DOHH2 (cell line): ENCODE data around the gene PGA4.
"Not testable (repeated sequence)": the region's sequence is repeated elsewhere in the genome, so short reads cannot be mapped to it uniquely, and the experiment has no call there.

Source experiments
- EZH2phosphoT487 ChIP-seq: fragments of 200-600 bp; sonication (generic); IDR thresholded peaks from 2 replicates; pipeline ENCODE4 v1.6.1; 2017; ENCODE audit warnings: borderline replicate concordance, mild to moderate bottlenecking, antibody characterized with exemption, low read length, moderate library complexity, mixed read lengths
- TF ChIP-seq, protein P1 (sequence below): fragments of 200-600 bp; sonication (generic); IDR thresholded peaks from one replicate; pipeline ENCODE4 v1.5.1; 2014; ENCODE audit warnings: antibody characterized with exemption, mild to moderate bottlenecking, low read depth, low read length; ENCODE audit not compliant: poor library complexity, severe bottlenecking

GRCh38 chr11:61231033-61231432 lies 8.9 kb downstream of the PGA4 start:
- TF ChIP-seq, protein P1, sequence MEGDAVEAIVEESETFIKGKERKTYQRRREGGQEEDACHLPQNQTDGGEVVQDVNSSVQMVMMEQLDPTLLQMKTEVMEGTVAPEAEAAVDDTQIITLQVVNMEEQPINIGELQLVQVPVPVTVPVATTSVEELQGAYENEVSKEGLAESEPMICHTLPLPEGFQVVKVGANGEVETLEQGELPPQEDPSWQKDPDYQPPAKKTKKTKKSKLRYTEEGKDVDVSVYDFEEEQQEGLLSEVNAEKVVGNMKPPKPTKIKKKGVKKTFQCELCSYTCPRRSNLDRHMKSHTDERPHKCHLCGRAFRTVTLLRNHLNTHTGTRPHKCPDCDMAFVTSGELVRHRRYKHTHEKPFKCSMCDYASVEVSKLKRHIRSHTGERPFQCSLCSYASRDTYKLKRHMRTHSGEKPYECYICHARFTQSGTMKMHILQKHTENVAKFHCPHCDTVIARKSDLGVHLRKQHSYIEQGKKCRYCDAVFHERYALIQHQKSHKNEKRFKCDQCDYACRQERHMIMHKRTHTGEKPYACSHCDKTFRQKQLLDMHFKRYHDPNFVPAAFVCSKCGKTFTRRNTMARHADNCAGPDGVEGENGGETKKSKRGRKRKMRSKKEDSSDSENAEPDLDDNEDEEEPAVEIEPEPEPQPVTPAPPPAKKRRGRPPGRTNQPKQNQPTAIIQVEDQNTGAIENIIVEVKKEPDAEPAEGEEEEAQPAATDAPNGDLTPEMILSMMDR = not testable (repeated sequence)
- TF ChIP-seq EZH2phosphoT487 = not testable (repeated sequence)
